BLaER1 (cell line): Measurements from ENCODE around the gene MORN1.

Experiments used
- H3K27ac ChIP-seq: shearing (Covaris generic); formaldehyde crosslinking; 2 replicates; pipeline ENCODE4 v1.8.1; 2022
- H3K27me3 ChIP-seq: shearing (Covaris generic); formaldehyde crosslinking; 2 replicates; pipeline ENCODE4 v1.8.1; 2022
- H3K36me3 ChIP-seq: shearing (Covaris generic); formaldehyde crosslinking; 2 replicates; pipeline ENCODE4 v1.8.1; 2022
- H3K4me1 ChIP-seq: shearing (Covaris generic); formaldehyde crosslinking; 2 replicates; pipeline ENCODE4 v1.8.1; 2022
- H3K4me2 ChIP-seq: shearing (Covaris generic); formaldehyde crosslinking; 2 replicates; pipeline ENCODE4 v1.8.1; 2022
- H3K4me3 ChIP-seq: shearing (Covaris generic); formaldehyde crosslinking; 2 replicates; pipeline ENCODE4 v1.8.1; 2022
- H3K9ac ChIP-seq: shearing (Covaris generic); formaldehyde crosslinking; 2 replicates; pipeline ENCODE4 v1.8.1; 2022
- H3K9me3 ChIP-seq: shearing (Covaris generic); formaldehyde crosslinking; 2 replicates; pipeline ENCODE4 v1.8.1; 2022
- H4K20me1 ChIP-seq: shearing (Covaris generic); formaldehyde crosslinking; 2 replicates; pipeline ENCODE4 v1.8.1; 2022
- Cebpa-rat ChIP-seq: shearing (Covaris generic); IDR thresholded peaks from 2 replicates; pipeline ENCODE4 v1.8.1; 2022

The MORN1 gene

DNA sequence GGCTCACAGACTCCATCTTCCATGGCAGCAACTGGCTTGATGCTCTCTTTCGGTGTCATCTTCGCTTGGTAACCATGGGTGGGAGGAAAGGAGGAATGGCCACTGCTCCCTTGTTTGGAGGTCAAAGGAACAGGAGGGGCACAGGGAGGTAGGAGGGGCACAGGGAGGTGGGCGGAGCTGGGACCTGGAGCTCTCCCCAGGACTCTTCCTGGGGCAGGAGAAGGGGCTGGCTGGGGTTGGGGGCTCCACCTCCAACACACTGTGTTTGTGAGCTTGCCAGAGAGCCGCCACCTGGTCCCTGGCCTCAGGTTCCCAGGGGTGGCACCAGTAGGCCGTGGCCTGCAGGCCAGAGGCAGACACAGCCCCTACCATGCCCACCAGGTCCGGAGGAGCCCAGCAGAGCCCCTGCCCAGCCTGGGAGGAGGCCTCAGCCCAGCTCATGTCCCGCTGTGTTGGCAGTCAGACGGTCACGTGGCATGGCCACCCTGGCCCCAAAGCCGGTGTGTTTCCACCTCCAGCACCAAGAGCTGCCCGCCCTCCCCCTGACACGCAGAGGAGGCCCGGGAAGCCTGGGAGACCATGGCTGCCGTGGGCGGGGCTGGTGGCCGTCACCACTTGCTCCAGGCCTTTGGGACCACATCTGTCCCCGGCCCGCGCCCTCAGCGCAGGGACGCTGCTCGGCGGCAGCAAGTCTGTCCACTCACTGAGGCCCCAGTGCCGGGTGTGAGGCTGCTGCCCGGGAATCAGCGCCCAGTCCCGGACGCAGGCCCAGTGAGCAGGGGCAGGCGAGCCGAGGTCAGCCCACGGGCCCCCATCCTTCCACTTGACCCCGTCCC, 73.9 kb downstream of the MORN1 start:
- Histone ChIP-seq H3K4me1 (peaks cover 77% of the 10 kb centered on the region), H4K20me1 (peaks cover 33% of the 10 kb centered on the region; the same call in 1 of the 2 replicates), H3K4me3 (no peak overlapping the region), H3K4me2 (no peak overlapping the region), H3K36me3 (no peaks in the 10 kb centered on the region), H3K9ac (no peak overlapping the region), H3K27ac (no peak overlapping the region), H3K9me3 (no peaks in the 10 kb centered on the region), H3K27me3 (peaks cover 40% of the 10 kb centered on the region)
- TF ChIP-seq Cebpa-rat: no peak

DNA sequence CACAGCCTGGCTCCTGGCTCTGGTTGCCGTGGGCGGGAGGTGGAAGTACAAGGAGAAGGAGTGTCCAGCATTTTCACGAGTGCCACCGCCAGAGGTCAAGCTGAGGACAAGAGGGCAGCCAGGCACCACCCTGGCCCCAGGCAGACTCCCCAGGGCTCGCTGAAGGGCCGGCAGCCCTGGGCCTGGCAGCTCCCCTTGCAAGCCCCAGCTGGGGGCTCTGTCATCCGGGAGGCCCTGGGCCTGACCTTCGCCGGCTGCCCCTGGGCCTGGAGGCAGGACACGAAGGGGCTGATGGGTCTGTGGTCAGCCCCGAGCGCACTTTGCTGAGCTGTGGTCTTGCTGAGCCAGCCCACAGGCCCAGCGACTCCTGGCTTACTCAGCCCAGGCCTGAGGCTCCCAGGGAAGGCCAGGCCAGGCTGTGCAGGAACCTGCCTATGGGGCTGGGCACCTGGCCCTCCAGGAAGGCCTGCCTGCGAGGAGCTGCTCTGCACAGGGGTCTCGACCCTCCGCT, 74.8 kb downstream of the MORN1 start:
- H3K36me3 ChIP-seq: no peaks in the 10 kb centered on the region
- peaks cover 31% of the 10 kb centered on the region for H3K27me3 ChIP-seq
- H3K4me1 ChIP-seq: peaks cover 77% of the 10 kb centered on the region
- H3K4me3 ChIP-seq: no peak overlapping the region
- no peak for TF ChIP-seq Cebpa-rat
- peak overlapping the region; percentile 98 for H3K4me2 ChIP-seq
- peaks cover 31% of the 10 kb centered on the region; the same call in 1 of the 2 replicates for H4K20me1 ChIP-seq
- H3K9ac ChIP-seq: peak overlapping the region; percentile 71; the same call in 1 of the 2 replicates
- no peaks in the 10 kb centered on the region for H3K9me3 ChIP-seq
- peak overlapping the region; percentile 79; the same call in 1 of the 2 replicates for H3K27ac ChIP-seq

DNA sequence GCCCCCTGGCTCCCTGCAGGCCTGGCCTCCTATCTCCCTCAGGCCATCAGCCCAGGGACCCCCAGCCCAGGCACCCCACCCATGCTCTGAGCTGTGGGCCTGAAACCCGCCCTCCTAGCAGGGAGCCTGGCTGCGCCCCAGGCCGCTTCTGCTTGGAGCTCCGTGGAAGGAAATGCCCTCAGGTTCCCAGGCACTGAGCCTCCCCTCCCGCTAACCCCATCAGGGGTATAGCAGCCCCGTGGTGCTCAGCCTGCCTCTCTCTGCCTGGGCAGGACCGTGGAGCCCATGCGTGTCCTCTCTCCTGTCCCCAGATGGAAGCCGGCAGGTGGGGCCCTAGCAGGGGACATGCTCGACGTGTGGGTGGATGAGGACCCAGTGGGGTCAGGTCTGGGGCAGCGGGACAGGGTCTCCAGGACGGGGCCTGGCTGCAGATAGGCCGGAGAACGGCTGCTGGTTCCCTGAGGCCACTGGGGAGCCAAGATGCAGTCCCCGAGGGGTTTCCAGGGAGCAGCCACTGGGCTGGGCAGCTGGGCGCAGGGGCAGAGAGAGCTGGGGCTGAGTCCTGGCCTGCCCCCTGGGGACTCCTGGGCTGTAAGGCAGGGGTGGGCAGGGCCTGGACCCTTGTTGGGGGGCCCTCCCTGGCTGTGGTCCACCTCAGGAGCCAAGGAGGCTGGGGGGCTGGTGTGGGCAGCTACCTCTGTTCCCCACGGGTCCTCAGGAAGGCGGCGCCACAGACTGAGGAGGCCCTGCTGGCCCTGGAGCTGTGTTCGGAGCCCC, 75.5 kb downstream of the MORN1 start:
- peak overlapping the region; percentile 79 for H3K27ac ChIP-seq
- H3K36me3 ChIP-seq: no peaks in the 10 kb centered on the region
- H3K4me3 ChIP-seq: peak overlapping the region; percentile 63
- no peaks in the 10 kb centered on the region for H3K9me3 ChIP-seq
- peaks cover 80% of the 10 kb centered on the region for H3K4me1 ChIP-seq
- H3K4me2 ChIP-seq: peak overlapping the region; percentile 98
- H3K9ac ChIP-seq: peak overlapping the region; percentile 71
- H4K20me1 ChIP-seq: peaks cover 28% of the 10 kb centered on the region
- peaks cover 24% of the 10 kb centered on the region for H3K27me3 ChIP-seq
- no peak for TF ChIP-seq Cebpa-rat

DNA sequence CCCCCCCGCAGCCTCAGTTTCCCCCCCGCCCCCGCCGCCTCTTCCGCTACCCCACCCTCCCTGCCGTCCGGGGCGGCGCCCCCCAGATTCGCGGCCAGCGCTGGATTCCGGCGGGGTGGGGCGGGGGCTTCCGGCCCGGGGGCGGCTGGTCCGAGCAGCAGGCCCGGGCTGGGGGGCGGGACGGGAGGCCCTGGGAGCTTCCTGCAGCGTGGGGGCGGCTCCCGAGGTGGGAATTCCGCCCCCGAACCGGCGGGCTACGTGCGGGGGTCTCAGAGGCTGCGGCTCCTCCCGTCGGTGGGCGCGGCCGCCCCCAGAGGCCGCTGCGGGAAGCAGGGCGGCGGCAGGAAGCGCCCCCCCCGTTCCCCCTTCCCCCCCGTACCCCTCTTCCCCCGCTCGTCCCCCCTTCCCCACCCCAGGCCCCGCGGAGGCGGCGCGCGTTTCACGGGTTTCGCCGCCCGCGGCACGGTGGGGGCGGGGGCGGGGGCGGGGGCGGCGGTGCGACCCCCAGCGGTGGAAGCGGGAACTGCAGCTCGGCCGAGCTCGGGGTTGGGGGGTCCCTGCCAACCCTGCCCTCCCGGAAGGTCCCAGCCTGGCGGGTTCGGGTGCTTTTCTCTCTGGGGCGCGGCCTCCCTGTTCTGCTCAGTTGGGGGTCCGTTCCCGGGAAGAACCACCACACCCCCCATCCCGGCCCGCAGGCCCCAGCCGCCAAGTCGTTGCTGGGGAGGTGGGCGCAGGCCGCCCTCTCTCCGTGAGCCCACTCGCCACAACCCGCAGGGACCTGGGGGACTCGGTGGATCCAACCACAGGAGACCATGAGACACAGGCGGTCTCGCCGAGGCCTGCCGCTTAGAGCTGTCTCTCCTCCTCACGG, 76.3 kb downstream of the MORN1 start:
- peaks cover 19% of the 10 kb centered on the region for H3K27me3 ChIP-seq
- TF ChIP-seq Cebpa-rat: no peak
- H3K4me1 ChIP-seq: peaks cover 88% of the 10 kb centered on the region
- peaks cover 32% of the 10 kb centered on the region for H4K20me1 ChIP-seq
- peak overlapping the region; percentile 79 for H3K27ac ChIP-seq
- no peaks in the 10 kb centered on the region for H3K36me3 ChIP-seq
- peak overlapping the region; percentile 71 for H3K9ac ChIP-seq
- H3K4me2 ChIP-seq: peak overlapping the region; percentile 98
- no peaks in the 10 kb centered on the region for H3K9me3 ChIP-seq
- H3K4me3 ChIP-seq: peak overlapping the region; percentile 63

DNA sequence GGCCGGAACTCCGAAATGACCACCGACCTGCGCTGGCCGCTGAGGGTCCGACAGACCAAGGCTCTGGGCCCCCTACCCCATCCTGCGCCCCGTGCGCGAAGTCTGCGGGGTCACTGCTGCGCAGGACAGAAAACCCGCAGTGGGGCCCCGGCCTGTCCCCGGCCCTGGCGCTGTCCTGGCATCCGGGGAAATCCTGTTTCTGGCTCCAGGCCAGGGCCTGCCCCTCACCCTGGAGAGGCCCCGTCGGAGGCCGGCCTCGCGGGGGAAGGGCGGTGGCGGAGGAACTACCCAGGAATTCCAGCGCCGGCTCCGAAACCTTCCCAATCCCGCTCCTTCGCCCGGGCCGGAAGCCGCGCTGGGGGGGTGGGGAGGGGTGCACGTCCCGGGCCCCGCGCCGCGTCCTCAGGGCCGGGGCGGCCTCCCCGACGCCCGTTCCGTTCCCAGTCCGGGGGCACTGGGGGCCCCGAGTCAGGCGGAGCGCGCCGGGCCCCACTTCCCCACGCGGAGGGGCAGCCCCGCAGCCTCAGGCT, 77.0 kb downstream of the MORN1 start:
- TF ChIP-seq Cebpa-rat: no peak
- Histone ChIP-seq H3K9ac (0 out of 2 replicates have a peak overlapping the region, but pooled peaks have one; percentile 19), H4K20me1 (peaks cover 29% of the 10 kb centered on the region), H3K27ac (peak overlapping the region; percentile 26; the same call in 1 of the 2 replicates), H3K4me3 (peak overlapping the region; percentile 52; the same call in 1 of the 2 replicates), H3K9me3 (no peaks in the 10 kb centered on the region), H3K4me2 (peak overlapping the region; percentile 74), H3K36me3 (no peaks in the 10 kb centered on the region), H3K4me1 (peaks cover 85% of the 10 kb centered on the region), H3K27me3 (peaks cover 14% of the 10 kb centered on the region)

DNA sequence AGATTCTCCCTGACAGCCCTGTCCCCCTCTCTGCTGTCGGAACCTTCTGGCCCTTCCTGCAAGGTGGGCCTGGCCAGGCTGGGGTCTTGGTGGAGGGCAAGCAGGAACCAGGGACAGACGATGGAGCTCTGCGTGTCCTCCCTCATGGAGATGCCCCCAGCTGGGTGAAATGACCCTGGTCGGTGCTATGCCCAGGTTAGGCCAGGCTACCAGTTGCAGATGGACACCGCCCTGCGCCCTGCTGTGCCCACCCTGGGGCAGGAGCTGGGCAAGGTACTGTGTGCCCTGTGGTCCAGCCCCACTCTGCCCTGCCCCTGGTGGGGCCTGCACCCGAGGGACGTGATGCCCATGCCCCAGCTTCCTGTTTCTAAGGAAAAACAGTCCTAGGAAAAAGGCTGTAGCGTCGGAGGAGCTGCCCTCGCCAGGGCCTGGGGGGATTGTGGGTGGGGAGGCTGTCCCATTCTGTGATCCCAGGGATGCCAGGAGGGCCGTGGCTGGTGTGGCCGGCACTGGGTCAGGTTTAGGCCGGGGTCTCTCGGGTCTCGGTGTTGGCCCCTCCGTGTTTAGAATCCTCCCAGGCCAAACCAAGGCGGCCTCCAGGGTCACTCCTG, 77.6 kb downstream of the MORN1 start:
- H3K4me3 ChIP-seq: 0 out of 2 replicates have a peak overlapping the region, but pooled peaks have one; percentile 52
- no peak for TF ChIP-seq Cebpa-rat
- H3K4me1 ChIP-seq: peaks cover 82% of the 10 kb centered on the region
- no peak overlapping the region for H3K9ac ChIP-seq
- H3K4me2 ChIP-seq: peak overlapping the region; percentile 74
- peaks cover 28% of the 10 kb centered on the region for H4K20me1 ChIP-seq
- peaks cover 3% of the 10 kb centered on the region; the same call in 1 of the 2 replicates for H3K36me3 ChIP-seq
- no peaks in the 10 kb centered on the region for H3K9me3 ChIP-seq
- H3K27me3 ChIP-seq: peaks cover 8% of the 10 kb centered on the region; the same call in 1 of the 2 replicates
- H3K27ac ChIP-seq: 0 out of 2 replicates have a peak overlapping the region, but pooled peaks have one; percentile 26

DNA sequence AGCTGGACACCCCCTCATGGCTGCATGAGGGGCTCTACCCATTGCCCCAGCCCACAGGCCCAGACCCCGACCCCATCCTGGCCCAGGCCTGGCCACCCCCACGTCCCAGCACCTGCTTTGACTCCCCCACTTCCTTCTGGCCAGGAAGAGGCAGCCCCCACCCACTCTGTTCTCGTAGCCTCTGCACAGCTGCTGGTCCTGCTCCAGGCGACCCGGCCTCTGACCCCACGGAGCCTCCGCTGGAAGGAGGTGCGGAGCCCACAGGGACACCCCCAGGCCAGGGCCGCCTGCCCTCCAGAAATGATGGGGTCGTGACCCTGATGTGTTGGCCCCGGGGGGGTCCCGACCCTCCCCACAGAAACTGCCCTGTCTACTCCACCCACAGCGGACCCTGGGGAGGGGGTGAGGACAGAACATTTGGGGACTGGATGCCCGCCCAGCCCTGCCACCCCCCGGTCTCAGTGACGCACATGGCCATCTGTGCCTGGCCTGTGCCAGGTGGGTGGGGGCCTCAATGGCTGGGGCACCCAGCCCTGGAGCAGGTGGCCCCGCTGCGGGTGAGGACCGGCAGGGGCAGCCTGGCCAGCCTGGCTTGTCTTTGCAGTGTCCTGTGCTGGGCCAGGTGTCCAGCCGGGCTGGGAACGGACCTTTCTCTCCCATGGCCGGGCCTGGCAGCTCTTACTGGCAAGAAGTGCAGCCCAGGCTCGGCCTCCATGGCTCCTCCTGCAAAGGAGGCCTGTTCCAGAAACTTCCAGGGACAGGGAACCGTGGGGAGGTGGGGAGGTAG, 78.6 kb downstream of the MORN1 start:
- Histone ChIP-seq H3K4me3 (no peak overlapping the region), H3K4me2 (peak overlapping the region; percentile 74), H4K20me1 (peaks cover 33% of the 10 kb centered on the region), H3K27me3 (peaks cover 4% of the 10 kb centered on the region; the same call in 1 of the 2 replicates), H3K4me1 (peaks cover 82% of the 10 kb centered on the region), H3K9me3 (no peaks in the 10 kb centered on the region), H3K9ac (no peak overlapping the region), H3K36me3 (peaks cover 11% of the 10 kb centered on the region; the same call in 1 of the 2 replicates), H3K27ac (no peak overlapping the region)
- TF ChIP-seq Cebpa-rat: no peak

DNA sequence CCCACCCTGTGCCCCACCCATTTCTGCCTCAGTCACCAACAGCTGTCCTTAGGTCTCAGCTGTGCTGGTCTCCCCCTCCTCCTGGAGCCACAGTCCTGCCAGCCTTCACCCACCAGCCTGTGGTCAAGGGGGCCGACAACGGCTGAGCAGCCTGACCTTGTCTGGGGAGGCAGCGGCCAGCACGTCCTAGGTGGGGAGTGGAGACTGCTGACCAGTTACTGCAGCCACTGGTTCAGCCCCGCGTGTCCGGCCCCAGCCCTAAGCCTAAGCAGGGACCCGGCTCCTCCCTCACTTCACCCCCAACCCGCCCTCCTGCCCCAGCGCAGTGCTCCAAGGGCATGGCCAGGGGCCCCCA, 79.2 kb downstream of the MORN1 start:
- Histone ChIP-seq H3K36me3 (peaks cover 15% of the 10 kb centered on the region), H3K9me3 (no peaks in the 10 kb centered on the region), H3K9ac (no peak overlapping the region), H3K4me1 (peaks cover 82% of the 10 kb centered on the region), H4K20me1 (peaks cover 33% of the 10 kb centered on the region), H3K27ac (no peak overlapping the region), H3K27me3 (peaks cover 4% of the 10 kb centered on the region; the same call in 1 of the 2 replicates), H3K4me3 (no peak overlapping the region), H3K4me2 (peak overlapping the region; percentile 74)
- no peak for TF ChIP-seq Cebpa-rat
